Fibroblast of skin of right biceps (primary cell): ENCODE data around the gene ZFP92.

ENCODE experiments used
- DNase-seq: peaks from one replicate; pipeline ENCODE4 v3.0.0-alpha.2; 2013

The ZFP92 gene

GRCh38 chrX:153441296-153441695 is 30.0 kb downstream of the ZFP92 start:
- DNase-seq, result no peak

DNA sequence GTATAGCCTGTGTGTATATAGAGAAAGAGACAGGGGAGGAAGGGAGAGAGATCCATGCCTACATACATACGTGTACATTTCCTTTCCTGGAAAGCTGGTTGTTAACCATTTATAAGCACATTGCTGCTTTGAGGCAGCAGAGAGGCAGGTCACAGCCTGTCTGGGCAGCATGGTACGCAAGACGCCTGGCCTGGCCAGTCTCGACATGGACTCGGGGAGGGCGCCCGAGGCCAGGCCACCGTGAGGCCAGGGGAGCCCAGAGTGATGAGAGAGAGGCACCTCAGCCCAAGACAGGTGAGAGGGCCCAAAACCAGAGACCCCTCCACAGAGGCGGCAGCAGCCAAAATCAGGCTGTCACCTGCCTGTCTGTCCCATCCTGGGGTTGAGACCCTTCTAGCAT is 30.7 kb downstream of the ZFP92 start:
- no peak for DNase-seq

- no peak for DNase-seq
Measured at GRCh38 chrX:153442463-153442862, 31.2 kb downstream of the ZFP92 start.

DNA sequence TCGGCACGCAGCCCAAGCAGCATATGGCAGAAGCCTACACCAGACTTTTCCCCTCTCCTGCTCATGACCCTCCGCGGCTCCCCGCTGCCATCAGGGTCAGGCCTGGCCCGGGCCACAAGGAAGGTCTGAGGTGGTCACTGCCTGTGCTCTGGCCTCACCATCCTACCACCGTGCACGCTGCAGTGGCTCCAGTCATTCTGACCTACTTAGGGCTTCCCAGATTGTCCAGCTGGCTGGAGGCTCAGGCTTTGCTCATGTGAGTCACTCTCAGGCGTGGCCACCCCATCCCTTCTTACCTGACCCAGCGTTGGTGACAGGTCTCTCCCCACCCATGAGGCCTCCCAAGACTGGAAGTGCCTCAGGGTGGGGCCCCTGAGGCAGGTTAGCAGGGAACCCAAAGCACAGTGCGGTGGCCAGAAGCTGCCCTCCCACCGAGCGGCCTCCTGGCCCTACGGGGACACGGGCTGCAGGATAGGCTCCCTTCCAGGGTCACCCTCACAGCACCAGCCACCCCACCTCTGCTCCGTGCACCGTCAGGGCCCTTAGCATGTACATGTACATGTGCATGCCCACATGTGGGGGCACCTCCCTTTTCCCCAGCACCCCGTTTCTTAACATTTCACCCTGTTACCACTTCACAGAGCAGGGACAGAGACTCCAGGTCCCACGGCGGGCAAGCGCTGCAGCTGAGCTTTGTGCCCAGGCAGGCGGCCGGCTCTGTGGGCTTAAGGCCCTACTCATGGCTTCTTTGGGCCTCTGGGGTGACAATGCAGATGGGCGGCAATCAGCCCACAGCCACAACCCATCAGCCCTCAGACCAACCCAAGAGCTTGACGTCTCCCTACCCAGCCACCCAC is 32.4 kb downstream of the ZFP92 start:
- no peak for DNase-seq

GRCh38 chrX:153444333-153445011 is 33.2 kb downstream of the ZFP92 start:
- DNase-seq, result no peak

DNA sequence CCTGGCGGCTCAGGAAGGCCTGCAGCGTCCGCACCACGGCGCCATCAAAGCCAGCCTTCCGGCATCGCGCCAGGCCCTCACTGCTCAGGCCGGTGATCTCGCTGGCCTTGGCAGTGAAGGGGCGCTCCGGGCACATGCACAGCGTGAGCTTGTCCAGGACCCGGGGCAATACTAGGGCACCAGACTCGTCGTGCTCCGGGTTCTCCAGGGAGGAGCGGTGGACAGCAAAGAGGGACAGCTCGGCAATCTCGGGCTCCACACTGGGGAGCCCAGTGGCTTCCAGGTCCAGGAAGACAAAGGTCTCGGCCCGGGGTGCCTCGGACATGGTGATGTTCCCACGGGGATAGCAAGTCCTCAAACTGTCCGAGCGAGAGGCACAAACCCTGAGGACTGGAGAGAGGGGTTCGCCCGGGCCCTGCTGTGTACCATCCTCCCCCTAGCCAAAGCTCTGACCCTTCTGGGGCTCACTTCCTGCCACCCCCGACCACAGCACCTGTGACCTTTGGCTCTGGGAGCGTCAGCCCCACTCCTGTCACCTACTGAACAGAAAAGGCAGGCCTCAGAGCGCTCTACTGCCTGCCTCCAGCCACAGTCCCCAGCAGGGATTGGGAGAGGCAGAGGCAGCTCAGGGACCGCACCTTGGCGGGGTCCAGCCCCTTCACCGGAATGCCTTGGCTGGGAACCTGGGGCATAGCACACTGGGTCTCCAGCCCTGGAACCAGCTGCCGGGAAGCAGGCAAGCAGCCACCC is 34.0 kb downstream of the ZFP92 start:
- DNase-seq, result no peak

DNA sequence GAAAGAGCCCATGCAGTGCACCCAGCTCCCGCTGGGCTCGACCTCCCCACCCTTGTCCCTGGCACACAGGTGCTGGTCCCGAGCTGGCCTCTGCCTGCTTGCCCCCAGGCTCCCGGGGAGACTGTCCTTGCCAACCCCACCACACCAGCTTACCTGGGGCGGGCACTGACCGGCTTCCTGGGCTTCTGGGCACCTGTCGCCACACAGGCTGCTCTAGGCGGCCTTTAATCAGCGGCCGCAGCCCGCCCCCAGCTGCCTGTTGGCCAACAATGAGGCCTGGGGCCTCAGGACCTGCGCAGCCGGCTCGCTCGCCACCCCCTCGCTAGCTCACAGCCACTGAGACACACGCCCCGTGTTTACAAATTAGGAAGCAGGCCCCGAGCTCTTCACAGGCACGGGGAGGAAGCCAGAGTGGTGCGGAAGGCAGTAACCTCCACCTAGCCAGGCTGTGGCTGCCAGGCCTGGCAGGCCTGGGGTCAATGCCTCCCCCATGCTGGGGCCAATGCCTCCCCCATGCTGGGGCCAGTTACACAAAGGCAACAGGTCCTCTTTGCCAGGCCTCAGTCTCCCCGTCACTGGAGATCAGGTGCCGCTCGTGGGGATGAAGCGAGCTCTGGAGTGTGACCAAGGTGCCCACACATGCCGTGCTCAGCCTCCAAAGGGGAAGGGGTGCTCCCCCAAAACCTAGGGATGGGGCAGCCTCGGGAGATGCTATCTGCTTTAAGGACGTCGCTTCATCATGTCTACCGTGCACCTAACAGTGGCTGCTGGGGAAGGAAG is 34.8 kb downstream of the ZFP92 start, which contains the start of gene TREX2:
Gene TREX2, minus strand, starts transcription at position 201 of the 780 bp plus-strand sequence. CDS start 626 bp downstream, outside the sequence.
- DNase-seq, result no peak

GRCh38 chrX:153446636-153446936 is 35.3 kb downstream of the ZFP92 start:
- no peak for DNase-seq

GRCh38 chrX:153446950-153447580 is 35.8 kb downstream of the ZFP92 start:
- no peak for DNase-seq

- no peak for DNase-seq
Measured at GRCh38 chrX:153447581-153447960, 36.3 kb downstream of the ZFP92 start.

GRCh38 chrX:153448556-153449367 is 37.5 kb downstream of the ZFP92 start:
- no peak for DNase-seq

GRCh38 chrX:153449368-153450113 is 38.3 kb downstream of the ZFP92 start:
- no peak for DNase-seq

- no peak for DNase-seq
Measured at GRCh38 chrX:153450114-153450948, 39.1 kb downstream of the ZFP92 start.

DNA sequence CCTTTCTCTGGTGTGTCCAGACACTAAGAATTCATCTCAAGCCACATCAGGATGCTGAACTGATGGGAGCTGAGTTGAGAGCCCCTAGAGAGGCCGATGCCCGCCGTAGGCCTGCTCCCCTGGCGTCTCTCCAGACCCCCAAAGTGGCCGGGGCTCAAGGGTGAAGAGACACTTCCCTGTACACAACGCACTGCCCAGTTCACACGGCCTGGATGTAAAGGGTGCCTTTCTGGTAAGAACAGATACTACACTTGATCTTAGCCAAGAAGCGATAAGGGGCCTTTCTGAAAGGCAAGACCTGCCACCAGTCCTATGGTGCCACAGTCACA is 39.6 kb downstream of the ZFP92 start:
- no peak for DNase-seq

- no peak for DNase-seq
Measured at GRCh38 chrX:153454901-153455550, 43.8 kb downstream of the ZFP92 start.

GRCh38 chrX:153455571-153455970 is 44.3 kb downstream of the ZFP92 start:
- DNase-seq, result no peak

DNA sequence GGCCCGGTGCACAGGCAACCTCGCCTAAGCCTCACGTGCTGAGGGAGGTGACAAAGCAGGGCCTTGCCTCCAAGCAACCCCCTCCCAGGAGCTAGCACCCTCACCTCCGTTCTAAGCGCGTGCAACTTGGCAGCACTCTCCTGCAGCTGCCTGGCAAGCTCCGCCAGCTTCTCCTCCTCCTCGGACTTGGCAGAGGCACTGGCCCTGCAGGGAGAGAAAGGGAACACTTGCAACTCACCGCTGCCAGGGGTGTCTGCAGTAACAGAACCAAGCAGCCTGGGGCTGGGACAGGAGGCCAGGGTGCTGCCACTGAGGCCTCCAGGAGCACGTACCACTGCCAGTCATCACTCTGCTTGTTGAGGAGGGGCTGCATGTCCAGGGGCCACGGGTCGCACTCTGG is 44.9 kb downstream of the ZFP92 start:
- DNase-seq, result no peak

DNA sequence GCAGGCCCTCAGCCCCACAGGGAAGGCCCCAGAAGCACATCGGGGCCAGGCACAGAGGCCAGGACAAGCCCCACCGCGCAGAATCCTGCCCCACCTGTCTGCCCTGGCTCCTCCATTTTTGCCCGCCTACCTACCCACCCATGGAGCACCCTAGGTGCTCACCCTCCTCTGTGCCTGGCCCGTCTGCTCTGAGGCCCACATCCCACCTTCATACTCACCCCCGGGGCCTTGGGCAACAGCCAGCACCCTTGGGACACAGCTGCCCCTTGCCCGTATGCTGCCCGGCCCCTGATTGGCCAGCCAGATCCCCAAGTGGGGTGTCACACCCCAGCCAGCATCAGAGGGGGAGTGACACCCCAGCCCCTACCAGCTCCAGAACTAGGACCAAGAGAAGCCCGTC is 45.4 kb downstream of the ZFP92 start:
- DNase-seq, result no peak

- no peak for DNase-seq
Measured at GRCh38 chrX:153457136-153457825, 46.0 kb downstream of the ZFP92 start.
